ELF-1 (cell line): ENCODE data around the gene ALOX15B.

Source experiments
- DNase-seq: peaks from one replicate; pipeline ENCODE4 v3.0.0-alpha.2; 2016; ENCODE audit warnings: low read depth, low spot score

The ALOX15B gene

DNA sequence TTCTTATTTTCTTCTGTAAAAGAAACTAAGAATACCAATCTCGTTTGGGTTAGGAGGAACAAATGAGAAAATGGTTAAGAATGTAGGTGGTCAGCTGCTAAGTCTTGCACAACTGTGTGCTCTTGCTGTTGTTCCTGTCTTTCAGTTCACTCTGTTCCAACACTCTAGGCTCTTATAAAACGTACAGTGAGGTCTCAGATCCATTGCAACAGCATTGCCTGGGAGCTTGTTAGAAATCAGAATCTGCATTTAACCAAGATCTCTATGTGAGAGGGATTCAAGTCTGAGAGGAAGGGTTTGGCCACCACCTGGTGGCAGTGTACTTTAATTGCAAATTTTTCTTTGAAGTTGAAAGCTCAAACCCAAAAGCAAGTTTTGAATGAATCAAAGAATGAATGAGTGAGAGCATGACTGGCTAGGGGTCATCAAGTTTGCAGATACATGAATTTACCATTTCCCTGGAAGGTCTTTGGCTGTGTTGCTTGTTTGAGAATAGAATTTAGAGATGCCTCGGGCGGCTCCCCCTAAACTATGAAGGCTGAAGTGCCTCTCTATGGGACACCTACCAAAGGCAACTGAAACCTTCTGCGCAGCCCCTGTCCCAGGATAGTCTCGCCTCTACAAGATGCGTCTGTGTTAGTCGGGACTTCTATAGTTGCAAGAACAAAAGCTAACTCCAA lies 2.5 kb downstream of the ALOX15B start:
- peak; percentile 57 for DNase-seq

GRCh38 chr17:8041979-8042378 lies 3.1 kb downstream of the ALOX15B start:
- no peak for DNase-seq

DNA sequence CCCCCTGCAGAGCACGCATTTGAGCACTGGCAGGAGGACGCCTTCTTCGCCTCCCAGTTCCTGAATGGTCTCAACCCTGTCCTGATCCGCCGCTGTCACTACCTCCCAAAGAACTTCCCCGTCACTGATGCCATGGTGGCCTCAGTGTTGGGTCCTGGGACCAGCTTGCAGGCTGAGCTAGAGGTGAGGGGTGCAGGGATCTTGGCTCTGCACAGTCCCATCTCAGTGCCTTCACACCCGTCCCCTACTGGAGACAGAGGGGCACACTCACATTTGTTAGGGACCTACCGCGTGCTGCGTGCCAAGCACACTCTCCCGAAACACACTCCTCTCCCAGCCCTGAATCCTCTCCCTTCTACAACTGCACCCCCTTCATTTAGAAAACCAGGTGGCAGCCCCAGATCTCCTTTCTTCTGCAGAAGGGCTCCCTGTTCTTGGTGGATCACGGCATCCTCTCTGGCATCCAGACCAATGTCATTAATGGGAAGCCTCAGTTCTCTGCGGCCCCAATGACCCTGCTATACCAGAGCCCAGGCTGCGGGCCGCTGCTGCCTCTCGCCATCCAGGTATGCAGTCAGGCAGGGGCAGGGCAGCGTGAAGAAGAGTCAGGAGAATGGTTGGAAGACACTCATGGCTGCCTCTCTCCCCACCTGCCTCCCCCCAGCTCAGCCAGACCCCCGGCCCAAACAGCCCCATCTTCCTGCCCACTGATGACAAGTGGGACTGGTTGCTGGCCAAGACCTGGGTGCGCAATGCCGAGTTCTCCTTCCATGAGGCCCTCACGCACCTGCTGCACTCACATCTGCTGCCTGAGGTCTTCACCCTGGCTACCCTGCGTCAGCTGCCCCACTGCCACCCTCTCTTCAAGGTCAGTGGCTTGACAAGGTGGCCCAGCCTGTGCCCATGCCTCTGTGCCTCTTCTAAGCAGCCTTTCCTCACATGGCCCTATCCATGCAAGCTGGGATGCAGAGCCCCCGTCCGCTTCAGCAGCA lies 6.3 kb downstream of the ALOX15B start:
- DNase-seq: no peak

GRCh38 chr17:8046306-8046928 lies 7.6 kb downstream of the ALOX15B start:
- no peak for DNase-seq

DNA sequence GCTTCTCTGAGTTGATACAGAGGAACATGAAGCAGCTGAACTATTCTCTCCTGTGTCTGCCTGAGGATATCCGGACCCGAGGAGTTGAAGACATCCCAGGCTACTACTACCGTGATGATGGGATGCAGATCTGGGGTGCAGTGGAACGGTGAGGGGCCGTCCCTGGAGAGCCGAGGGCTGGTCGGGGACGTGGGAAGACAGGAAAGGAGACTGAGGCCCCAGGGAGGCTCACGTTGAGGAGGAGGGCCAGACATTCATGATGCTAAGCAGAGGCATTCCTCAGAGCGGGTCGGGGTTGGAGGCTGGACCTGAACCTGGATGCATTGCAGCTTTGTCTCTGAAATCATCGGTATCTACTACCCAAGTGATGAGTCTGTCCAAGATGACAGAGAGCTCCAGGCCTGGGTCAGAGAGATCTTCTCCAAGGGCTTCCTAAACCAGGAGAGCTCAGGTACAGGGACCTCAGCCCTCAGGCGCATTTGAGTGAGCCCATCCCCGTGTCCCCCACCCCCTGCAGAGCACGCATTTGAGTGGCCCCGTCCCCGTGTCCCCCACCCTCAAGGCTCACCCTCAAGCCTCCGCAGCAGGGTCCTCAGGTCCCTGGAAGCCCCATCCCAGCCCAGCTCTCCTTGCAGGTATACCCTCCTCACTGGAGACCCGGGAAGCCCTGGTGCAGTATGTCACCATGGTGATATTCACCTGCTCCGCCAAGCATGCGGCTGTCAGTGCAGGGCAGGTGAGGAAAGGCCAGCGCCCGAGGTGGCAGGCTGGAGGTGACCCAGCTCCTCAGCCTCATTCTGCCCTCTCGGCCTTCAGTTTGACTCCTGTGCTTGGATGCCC lies 8.3 kb downstream of the ALOX15B start:
- DNase-seq: no peak

DNA sequence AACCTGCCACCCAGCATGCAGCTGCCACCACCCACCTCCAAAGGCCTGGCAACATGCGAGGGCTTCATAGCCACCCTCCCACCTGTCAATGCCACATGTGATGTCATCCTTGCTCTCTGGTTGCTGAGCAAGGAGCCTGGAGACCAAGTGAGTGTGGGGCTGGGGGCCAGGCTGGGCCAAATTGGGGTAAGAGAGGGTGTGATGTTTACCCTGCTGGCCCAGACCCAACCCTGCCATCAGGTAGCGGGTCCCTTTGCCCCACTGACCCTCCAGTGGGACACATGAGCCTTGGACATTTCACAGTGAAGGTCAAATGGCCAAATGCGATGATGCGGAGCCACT lies 8.9 kb downstream of the ALOX15B start:
- DNase-seq: no peak

DNA sequence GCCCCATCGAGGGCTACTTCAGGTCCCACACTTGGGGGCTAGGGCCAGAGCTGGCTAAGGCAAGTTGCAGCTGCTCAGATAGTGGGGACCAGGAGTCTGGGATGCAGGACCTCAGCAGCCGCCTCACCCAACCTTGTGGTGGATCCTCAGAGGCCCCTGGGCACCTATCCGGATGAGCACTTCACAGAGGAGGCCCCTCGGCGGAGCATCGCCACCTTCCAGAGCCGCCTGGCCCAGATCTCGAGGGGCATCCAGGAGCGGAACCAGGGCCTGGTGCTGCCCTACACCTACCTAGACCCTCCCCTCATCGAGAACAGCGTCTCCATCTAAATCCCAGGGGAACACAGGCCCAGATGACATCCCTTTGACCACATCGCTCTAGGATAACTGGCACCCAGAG lies 9.4 kb downstream of the ALOX15B start:
- DNase-seq: no peak

GRCh38 chr17:8048736-8049135 lies 9.9 kb downstream of the ALOX15B start:
- no peak for DNase-seq

DNA sequence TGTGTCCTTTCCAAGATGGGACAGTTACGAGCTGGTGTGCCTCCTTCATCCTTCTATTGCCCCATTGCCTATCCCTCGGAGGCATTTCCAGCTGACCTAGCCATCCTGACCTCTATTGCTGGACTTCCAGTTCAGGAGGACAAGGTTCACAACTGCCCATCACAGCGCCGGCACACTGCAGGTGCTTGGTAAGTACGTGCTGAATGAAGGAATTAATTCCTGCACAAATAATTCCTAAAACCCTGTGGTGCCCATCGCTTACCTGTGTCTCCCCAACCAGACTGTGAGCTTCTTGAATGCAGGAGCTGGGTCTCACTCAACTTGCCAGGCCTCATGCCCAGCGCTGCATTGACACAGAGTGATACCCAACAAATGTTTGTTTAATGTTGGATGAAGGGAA lies 13.0 kb downstream of the ALOX15B start:
- no peak for DNase-seq

DNA sequence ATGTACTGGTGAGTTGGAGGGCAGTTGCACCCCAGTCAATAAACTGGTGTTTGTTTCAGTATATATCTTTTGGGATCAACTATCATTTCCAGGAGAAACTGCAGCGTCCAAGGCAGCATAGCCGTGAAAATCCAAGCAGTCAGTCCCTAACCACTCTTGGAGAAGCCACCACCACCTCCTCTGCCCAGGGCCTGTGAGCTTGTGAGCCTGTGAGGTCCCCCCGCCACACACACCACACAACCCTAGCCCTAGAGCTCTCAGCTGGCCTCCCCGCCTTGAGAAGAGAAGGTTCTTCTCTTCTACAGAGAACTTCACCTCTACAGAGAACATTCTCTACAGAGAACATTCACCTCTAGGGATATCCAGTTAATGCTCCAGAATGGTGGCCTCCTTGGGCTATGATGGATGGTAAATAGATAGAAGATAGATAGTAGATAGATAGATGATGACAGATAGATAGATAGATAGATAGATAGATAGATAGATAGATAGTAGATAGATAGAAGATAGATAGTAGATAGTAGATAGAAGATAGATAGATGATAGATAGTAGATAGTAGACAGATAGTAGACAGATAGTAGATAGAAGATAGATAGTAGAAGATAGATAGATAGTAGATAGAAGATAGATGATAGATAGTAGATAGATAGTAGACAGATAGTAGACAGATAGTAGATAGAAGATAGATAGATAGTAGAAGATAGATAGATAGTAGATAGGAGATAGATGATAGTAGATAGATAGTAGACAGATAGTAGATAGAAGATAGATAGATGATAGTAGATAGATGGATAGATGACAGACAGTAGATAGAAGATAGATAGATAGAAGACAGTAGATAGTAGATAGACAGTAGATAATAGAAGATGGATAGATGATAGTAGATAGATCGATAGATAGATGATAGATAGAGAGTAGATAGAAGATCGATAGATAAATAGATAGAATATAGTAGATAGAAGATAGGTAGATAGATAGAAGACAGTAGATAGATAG lies 13.7 kb downstream of the ALOX15B start:
- DNase-seq: no peak

- DNase-seq: no peak
Measured at GRCh38 chr17:8053600-8053999, 14.7 kb downstream of the ALOX15B start.

DNA sequence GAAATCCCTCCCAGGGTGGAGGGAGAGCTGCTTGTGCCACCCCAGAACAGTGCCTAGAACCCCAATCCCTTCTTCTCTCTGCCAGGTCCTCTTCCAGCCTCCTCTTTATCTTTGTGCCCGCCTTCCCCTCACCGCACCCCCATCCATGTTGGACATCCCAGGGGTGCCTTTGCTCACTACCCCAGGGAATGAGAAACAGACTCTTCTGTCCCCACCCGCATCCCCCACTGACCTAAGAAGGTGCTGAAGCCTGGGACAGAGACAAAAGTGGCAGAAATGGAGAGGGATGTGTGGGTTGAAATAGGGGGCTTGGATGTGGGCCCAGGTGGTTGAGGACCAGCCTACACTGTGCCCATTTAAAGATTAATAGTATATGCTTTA lies 17.0 kb downstream of the ALOX15B start:
- no peak for DNase-seq

DNA sequence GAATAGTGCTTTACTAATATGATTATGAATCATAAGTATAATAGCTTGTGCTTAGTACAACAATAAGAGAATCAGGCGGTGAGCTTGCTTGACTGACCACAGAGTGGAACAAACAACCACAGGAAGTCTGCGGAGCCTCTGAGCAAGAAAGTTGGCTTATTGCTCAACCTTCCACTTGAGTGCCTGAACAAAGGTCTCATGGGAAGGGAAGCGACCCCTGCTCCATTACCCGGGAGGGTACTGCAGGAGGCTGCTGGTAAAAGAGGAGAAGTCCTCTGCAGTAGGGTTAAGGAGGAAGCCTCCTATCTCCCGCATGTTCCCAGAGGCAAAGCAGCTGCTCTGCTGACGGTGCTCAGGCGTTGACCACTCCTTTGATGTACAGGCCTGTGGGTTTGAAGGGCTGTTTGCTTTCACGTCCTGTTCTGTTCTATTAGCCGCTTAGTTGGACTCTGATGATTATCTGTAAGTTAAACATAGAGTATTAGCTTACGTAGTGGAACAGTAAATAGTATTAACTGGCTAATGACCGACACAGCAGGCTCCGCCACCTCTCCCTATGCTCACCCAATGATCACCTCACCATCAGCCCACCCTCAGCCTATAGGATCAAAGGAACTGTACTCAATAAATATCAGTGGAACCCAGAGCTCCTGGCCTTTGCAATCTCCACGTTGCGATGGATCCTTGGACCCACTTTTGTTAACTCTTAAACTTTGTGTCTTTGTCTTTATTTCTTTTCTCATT lies 17.5 kb downstream of the ALOX15B start:
- DNase-seq: peak; percentile 57

- DNase-seq: no peak
Measured at GRCh38 chr17:8056976-8057625, 18.2 kb downstream of the ALOX15B start.

DNA sequence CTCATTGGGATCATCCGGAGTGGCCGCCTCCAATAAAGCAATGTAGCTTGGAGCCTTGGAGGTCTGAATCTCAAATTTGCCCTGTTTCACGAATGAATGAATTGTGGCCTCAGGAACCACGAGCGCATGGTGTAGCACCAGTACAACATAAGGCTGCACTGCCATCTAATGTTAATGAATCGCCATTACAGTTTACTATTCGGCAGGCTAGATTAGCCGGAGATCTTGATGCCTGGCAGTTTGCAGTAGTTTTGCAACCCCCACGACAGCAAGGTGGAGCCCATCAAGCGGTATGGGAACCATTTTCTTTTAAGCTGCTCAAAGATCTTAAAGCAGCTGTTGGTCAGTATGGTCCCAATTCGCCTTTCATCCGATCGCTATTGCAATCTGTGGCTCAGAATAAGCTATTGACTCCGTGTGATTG lies 18.8 kb downstream of the ALOX15B start:
- DNase-seq: peak; percentile 77

DNA sequence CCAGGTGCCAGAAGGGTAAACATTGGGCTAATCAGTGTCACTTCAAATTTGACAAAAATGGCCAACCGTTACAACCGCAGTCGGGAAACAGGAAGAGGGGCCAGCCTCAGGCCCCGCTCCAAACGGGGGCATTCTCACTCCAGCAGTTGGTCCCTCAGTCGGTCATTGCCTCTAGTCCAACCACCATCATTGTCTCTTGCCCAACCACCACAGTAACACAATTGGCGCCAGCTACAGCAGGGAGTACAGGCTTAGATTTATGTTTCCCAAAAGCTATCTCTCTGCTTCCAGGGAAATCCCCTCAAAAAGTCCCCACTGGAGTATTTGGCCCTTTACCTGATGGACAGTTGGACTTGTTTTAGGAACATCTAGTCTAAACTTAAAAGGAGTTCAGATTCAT lies 20.3 kb downstream of the ALOX15B start:
- DNase-seq: no peak

- DNase-seq: peak; percentile 71
Measured at GRCh38 chr17:8060274-8060673, 21.4 kb downstream of the ALOX15B start.

DNA sequence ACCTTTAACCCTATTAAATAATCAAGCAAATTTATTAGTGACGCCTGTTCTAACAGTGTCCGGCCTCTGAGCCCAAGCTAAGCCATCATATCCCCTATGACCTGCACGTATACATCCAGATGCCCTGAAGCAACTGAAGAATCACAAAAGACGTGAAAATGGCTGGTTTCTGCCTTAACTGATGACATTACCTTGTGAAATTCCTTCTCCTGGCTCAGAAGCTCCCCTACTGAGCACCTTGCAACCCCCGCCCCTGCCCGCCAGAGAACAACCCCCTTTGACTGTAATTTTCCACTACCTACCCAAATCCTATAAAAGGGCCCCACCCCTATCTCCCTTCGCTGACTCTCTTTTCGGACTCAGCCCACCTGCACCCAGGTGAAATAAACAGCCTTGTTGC lies 23.0 kb downstream of the ALOX15B start:
- DNase-seq: peak; percentile 52

DNA sequence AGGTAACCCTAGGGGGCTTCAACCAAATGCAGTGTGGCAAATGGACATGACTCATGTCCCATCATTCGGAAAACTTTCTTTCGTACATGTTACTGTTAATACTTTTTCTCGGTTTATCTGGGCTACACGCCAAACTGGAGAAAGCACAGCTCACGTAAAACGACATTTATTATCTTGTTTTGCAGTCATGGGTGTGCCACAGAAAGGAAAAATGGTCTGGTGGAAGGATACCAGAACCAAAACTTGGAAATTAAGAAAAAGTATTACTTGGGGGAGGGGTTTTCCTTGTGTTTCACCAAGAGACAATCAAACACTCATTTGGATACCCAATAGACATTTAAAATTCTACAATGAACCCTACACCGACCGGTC lies 23.6 kb downstream of the ALOX15B start:
- no peak for DNase-seq
